Fibroblast of villous mesenchyme (primary cell): ENCODE data around the gene HLA-DQA2. TPM values are rescaled to one million over a fixed set of nuclear protein-coding genes. Genes with fewer than 3 reads are reported as not detected.
"Not testable (repeated sequence)": the region's sequence is repeated elsewhere in the genome, so short reads cannot be mapped to it uniquely, and the experiment has no call there.

Experiments
- DNase-seq: peaks from one replicate; pipeline ENCODE4 v3.0.0-alpha.2; 2010; ENCODE audit warnings: low read depth
- H3K4me3 ChIP-seq: 2 replicates; pipeline ENCODE4 v1.5.1; 2011; ENCODE audit warnings: low read depth, mild to moderate bottlenecking, low read length
- total RNA-seq: library from RNA; depleted of rRNA; stranded (reverse); fragments of >200 nt; gene quantifications from 2 replicates; pipeline ENCODE4 v1.2.3, GENCODE V29; 2012
- TF ChIP-seq, protein P1 (sequence below): IDR thresholded peaks from 2 replicates; pipeline ENCODE4 v1.5.1; 2012; ENCODE audit warnings: low read depth, mild to moderate bottlenecking, low read length; ENCODE audit not compliant: insufficient read depth

The HLA-DQA2 gene
- total RNA-seq, 1 donor: not detected

DNA sequence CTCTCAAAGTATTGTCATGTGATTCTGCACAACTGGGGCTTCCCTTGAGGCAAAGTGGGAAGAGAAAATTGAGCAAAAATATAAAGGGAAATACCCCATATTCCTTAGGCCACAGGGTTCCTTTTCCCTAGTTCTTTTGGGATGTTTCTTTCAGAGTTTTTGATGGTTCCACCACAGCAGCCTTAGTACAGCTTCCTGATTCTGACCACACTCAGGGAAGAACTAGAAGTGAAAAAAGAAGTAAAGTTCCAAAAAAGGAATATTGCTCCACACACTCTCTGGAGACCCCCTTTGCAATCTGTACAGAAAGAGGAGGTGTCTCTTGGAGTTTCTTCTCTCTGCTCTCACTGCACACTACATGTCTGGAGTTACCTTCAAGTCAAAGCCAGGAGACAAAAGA is 27.9 kb upstream of the HLA-DQA2 start:
- no peak overlapping the region for H3K4me3 ChIP-seq
- DNase-seq: no peak
- TF ChIP-seq, protein P1, sequence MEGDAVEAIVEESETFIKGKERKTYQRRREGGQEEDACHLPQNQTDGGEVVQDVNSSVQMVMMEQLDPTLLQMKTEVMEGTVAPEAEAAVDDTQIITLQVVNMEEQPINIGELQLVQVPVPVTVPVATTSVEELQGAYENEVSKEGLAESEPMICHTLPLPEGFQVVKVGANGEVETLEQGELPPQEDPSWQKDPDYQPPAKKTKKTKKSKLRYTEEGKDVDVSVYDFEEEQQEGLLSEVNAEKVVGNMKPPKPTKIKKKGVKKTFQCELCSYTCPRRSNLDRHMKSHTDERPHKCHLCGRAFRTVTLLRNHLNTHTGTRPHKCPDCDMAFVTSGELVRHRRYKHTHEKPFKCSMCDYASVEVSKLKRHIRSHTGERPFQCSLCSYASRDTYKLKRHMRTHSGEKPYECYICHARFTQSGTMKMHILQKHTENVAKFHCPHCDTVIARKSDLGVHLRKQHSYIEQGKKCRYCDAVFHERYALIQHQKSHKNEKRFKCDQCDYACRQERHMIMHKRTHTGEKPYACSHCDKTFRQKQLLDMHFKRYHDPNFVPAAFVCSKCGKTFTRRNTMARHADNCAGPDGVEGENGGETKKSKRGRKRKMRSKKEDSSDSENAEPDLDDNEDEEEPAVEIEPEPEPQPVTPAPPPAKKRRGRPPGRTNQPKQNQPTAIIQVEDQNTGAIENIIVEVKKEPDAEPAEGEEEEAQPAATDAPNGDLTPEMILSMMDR: no peak

DNA sequence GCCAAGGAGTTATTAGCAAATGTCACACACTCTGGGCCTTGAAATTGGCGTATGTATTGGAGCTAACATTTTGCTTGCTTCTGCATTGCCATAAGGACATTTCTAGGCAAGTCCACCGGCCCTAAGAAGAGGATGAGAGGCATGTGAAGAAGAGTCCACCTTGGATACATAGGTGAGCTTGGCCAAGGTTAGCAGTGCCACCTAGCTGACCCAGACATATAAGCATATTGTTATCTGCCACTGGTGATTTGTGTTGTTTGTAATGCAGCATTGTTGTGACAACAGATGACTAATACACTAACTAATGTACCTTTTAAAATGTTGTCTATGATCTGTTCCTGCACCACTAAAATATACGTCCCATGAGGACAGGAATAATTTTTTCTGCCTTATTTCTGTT is 24.8 kb upstream of the HLA-DQA2 start:
- no peak overlapping the region for H3K4me3 ChIP-seq
- no peak for DNase-seq
- TF ChIP-seq, protein P1: no peak

DNA sequence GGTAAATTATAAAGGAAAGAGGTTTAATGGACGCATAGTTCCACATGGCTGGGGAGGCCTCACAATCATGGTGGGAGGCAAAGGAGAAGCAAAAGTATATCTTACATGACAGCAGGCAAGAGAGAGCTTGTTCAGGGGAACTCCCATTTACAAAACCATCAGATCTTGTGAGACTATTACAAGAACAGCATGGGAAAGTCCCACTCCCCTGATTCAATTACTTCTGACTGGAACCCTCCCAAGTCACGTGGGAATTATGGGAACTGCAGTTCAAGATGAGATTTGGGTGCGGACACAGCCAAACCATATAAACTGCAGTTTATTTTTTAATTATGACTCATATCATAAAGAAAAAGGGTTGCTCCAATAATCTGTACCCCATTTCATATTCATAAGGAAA is 22.3 kb upstream of the HLA-DQA2 start:
- no peak for DNase-seq
- TF ChIP-seq, protein P1: no peak
- H3K4me3 ChIP-seq: no peak overlapping the region

DNA sequence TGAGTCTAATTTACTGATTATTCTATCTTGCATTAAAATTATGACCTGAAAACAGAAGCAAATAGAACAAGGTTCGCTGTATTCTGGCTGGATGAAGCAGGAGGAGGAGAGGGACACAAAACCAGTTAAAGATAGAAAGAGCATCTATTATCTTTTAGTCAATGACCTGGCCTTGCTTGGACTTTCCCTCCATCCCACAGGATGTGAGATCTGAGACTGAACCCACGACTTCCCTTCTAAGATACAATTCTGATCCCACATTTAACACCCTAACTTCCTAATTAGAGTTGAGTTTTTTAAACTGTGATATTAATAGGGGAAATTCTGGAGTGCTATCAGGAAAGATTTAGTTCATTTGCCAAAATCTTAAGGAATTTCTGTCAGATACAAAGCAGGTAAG is 3.1 kb upstream of the HLA-DQA2 start:
- TF ChIP-seq, protein P1: no peak
- no peak overlapping the region for H3K4me3 ChIP-seq
- no peak for DNase-seq

DNA sequence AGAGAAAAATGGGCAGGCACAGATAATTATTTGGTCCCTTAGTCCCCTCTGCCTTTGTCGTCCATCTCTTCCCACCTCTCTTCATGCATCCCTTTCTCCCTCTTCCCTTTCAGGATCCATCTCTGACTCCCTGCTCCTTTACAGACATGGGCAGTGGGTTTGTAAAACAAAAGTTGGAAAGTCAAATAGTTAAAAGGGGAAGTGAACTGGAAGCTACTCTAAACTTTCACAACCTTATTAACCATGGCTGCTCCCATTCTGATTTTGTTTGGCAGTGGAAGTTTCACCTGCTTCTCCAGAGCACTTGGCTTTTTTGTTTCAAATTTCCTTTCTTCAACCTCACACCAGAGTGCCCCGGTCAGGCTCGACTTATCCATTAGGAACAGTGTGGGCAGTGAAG is 1.2 kb downstream of the HLA-DQA2 start:
- H3K4me3 ChIP-seq: no peak overlapping the region
- DNase-seq: no peak
- TF ChIP-seq, protein P1: no peak

DNA sequence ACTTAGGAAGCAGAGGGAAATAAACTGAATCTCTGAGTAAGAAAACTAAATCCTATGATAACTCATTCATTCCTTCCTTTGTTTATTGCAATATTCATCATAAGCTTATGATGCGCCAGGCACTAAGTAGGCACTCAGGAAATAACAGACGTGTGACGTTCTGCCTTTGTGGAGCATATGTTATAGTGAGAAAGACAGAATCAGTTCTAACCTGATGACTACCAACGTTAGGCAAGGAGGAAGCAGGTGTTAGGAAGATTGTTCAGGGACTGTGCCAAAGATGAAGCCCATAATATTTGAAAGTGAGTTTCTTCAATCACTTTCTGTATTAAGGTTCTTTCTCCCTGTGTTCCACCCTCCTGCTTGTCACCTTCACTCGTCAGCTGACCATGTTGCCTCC is 3.6 kb downstream of the HLA-DQA2 start:
- H3K4me3 ChIP-seq: no peak overlapping the region
- no peak for DNase-seq

DNA sequence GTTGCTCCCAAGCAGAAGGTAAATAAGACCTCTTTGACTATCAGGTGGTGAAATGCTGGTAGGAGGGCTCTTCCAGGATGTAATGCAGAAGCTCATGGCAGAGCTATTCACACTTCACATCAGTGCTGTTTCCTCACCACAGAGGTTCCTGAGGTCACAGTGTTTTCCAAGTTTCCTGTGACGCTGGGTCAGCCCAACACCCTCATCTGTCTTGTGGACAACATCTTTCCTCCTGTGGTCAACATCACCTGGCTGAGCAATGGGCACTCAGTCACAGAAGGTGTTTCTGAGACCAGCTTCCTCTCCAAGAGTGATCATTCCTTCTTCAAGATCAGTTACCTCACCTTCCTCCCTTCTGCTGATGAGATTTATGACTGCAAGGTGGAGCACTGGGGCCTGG is 4.5 kb downstream of the HLA-DQA2 start:
- not testable (repeated sequence) for DNase-seq

More for the DNA sequence above, 3.6 kb downstream of the HLA-DQA2 start:
- TF ChIP-seq, protein P1: no peak

DNA sequence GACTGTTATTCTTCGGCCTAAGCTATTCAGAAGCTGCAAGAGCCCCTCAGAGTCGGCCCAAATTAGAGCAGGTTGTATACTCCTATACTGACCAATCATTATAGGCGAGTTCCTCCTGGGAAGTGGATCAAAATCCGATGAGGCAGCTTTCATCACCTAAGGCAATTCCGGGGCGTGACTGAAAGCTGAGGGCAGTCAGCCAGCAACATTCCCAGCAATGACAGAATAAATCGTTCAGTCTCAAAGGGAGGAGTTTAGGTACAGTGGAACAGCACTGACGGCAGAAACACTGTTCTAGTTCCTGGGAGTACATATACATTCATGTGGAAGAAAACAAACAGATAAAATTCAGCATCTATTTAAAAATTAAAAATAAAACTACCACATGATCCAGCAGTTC is 11.4 kb downstream of the HLA-DQA2 start:
- DNase-seq: no peak
- TF ChIP-seq, protein P1: no peak

More for the DNA sequence above, 4.5 kb downstream of the HLA-DQA2 start:
- not testable (repeated sequence) for H3K4me3 ChIP-seq

More for the DNA sequence above, 11.4 kb downstream of the HLA-DQA2 start:
- H3K4me3 ChIP-seq: no peak overlapping the region
